ENCODE measurements around the gene ZFR2.

ZFR2 gene

DNA sequence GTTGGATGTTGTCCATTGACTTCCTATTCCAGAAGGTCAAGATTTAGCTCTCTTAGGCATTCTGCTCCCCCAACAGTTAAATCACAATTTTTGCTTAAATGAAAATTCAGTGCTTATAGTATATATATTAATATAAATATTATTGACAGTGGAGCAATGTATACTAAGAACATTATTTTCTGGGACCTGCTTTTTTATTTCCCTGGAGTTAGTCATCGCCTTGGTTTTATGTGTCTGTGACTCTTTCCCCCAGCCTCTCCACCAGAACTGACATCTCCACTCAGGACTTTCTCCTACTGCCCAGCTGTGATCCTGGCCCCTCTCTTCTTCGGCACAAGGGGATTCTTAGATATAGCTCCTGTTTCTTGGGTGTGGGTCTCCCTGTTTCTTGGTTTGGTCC is 72.5 kb downstream of the ZFR2 start:
- in situ Hi-C loops (cut with MboI; ENCODE audit: low sequenced_read_pairs): no loop called here

GRCh38 chr19:3793799-3794198 is 75.0 kb downstream of the ZFR2 start:
- in situ Hi-C loops (cut with MboI; ENCODE audit: low sequenced_read_pairs): no loop called here

DNA sequence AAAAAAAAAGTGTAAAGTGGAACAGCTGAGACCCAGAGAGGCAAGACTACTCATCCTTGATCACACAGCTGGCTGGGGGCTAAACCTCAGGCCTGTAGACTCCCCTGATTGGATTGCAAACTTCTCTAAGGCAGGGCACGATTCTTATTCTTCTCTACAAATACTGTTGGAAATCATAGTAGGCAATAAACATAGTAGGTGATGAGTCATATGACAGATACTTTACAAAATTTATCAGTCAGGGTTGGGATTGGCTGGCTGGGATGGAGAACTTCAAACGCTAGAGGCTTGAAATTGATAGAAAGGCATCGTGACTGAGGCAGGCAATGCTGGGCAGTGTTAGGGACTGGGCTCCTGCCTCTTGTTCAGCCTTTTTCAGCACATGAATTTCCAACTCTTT is 76.7 kb downstream of the ZFR2 start:
- in situ Hi-C loops (cut with MboI; ENCODE audit: low sequenced_read_pairs): no loop called here

- in situ Hi-C loops (cut with MboI; ENCODE audit: low sequenced_read_pairs): no loop called here
These were observed 77.9 kb downstream of the ZFR2 start for GRCh38 chr19:3790941-3791340.

GRCh38 chr19:3790209-3790734 is 78.6 kb downstream of the ZFR2 start:
- in situ Hi-C loops (cut with MboI; ENCODE audit: low sequenced_read_pairs): no loop called here

- in situ Hi-C loops (cut with MboI; ENCODE audit: low sequenced_read_pairs): no loop called here
These were observed 79.7 kb downstream of the ZFR2 start for GRCh38 chr19:3788996-3789778.

GRCh38 chr19:3785938-3786824 is 82.7 kb downstream of the ZFR2 start, which contains the start of gene MATK:
Gene MATK, minus strand, starts transcription at chr19:3786381. Its CDS starts 1,246 bp downstream, at chr19:3785135.
- in situ Hi-C loops (cut with MboI; ENCODE audit: low sequenced_read_pairs): no loop called here

GRCh38 chr19:3785451-3785937 is 83.3 kb downstream of the ZFR2 start:
- in situ Hi-C loops (cut with MboI; ENCODE audit: low sequenced_read_pairs): no loop called here

- in situ Hi-C loops (cut with MboI; ENCODE audit: low sequenced_read_pairs): no loop called here
These were observed 84.0 kb downstream of the ZFR2 start for GRCh38 chr19:3784607-3785450.

GRCh38 chr19:3783660-3784584 is 84.9 kb downstream of the ZFR2 start:
- in situ Hi-C loops (cut with MboI; ENCODE audit: low sequenced_read_pairs): no loop called here

DNA sequence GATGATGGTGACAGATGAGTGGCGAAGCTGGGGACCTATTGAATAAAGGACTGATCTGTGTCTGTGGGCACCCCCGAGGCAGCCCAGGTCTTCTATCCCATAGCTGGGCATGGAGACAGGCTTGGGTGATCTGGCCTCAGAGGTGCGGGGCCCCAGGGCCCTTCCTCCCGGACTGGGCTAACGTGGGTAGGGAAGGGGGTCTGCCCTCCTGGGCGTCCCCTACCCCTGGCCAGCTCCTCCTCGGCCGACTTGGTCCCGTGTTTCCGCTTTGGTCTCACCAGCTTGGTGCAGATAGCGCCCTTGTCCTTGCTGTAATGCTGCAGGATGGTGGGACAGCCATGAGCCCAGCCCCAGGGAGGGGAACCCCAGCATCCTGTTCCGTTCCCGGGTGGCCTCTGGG is 85.9 kb downstream of the ZFR2 start:
- in situ Hi-C loops (cut with MboI; ENCODE audit: low sequenced_read_pairs): no loop called here

- in situ Hi-C loops (cut with MboI; ENCODE audit: low sequenced_read_pairs): no loop called here
These were observed 86.5 kb downstream of the ZFR2 start for GRCh38 chr19:3782330-3782729.

DNA sequence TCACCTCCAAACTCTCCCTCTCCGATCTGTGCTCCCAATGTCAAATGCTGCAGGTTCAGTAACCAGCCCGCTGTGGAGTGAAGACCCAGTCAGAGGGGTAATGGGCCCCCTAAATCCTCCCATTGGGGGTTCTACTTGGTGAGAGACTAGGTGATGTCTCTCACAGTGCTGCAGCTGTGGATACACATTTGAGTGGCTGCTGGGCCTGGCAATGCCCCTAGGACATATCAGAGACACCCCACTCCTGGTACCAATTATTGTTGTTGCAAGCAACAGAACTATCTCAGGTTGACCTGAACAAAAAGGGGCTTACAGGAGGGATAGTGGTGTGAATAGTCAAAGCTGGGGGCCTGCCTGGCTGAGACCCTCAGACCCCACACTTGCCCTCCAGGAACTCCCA is 87.2 kb downstream of the ZFR2 start:
- in situ Hi-C loops (cut with MboI; ENCODE audit: low sequenced_read_pairs): no loop called here

GRCh38 chr19:3780786-3781304 is 88.0 kb downstream of the ZFR2 start:
- in situ Hi-C loops (cut with MboI; ENCODE audit: low sequenced_read_pairs): no loop called here

GRCh38 chr19:3778899-3779723 is 89.7 kb downstream of the ZFR2 start:
- in situ Hi-C loops (cut with MboI; ENCODE audit: low sequenced_read_pairs): no loop called here

DNA sequence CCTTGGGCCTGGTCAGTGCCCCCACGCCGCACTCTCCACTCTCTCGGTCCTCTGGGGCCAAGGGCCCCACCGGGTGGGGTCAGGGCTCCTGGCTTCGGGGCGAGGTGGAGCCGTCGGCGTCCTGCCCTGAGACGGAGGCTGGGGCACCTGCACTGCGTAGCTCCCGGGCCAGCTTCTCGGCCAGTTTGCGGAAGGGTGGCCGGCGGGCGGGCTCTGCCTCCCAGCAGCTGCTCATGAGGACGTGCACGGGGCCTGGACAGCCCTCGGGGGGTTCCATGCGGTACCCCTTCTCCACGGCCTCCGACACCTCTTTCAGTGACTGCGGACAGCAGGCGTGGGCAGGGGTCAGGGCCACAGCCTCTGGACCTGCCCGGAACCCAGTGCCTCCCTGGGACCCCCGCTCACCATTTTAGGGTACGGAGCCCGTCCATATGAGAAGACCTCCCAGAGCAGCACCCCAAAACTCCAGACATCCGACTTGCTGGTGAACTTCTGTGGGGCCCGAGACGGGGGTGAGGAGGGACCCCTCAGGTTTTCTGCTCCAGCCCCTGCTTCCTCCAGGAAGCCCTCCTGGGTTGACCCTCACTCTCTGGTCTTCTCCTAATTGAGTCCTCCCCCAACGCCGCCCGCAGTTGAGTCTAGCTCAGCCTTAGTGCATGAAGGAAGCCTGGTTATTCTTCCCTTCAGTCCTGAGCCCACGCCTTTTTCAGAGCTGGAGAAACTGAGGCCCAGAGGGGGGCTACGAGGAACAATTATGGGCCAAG is 90.6 kb downstream of the ZFR2 start:
- in situ Hi-C loops (cut with MboI; ENCODE audit: low sequenced_read_pairs): no loop called here

- in situ Hi-C loops (cut with MboI; ENCODE audit: low sequenced_read_pairs): no loop called here
These were observed 92.3 kb downstream of the ZFR2 start for GRCh38 chr19:3776479-3777040.

Measured in HL-60/S4 treated with phorbol 12-myristate 13-acetate at 8.2 ng/mL for 4 days and 3 days (cell line).